Activated naive CD4-positive, alpha-beta T cell (primary cell): Measurements from ENCODE around the gene ARHGAP45.
A peak's percentile ranks its signal among the peaks of the same experiment; 100 is the strongest.

Experiments used
- DNase-seq, 4 experiments: peaks; one replicate each; lab custom pipeline; 2025; lab: John Stamatoyannopoulos, UW

ARHGAP45 gene

GRCh38 chr19:1039646-1040475 lies 27.1 kb upstream of the ARHGAP45 start, which contains the start of gene ABCA7:
ABCA7 (plus strand) TSS chr19:1040107; CDS start chr19:1041362, 1,255 bp downstream.
- DNase-seq, result peak; percentile 96 to 99 (median 99)

GRCh38 chr19:1040476-1041271 lies 26.3 kb upstream of the ARHGAP45 start:
- DNase-seq, result peak; percentile 54 to 84 (median 78)

GRCh38 chr19:1041272-1041834 lies 25.6 kb upstream of the ARHGAP45 start:
- no peak for DNase-seq

GRCh38 chr19:1041835-1042685 lies 24.9 kb upstream of the ARHGAP45 start:
- no peak for DNase-seq

- no peak for DNase-seq
These were observed 24.1 kb upstream of the ARHGAP45 start for GRCh38 chr19:1042689-1043511.

GRCh38 chr19:1045247-1045603 lies 21.7 kb upstream of the ARHGAP45 start:
- peak in 1 of 4 experiments; percentile 41 for DNase-seq

- DNase-seq, result no peak
These were observed 20.8 kb upstream of the ARHGAP45 start for GRCh38 chr19:1046117-1046626.

- DNase-seq, result no peak
These were observed 19.9 kb upstream of the ARHGAP45 start for GRCh38 chr19:1046836-1047695.

- no peak for DNase-seq
These were observed 19.2 kb upstream of the ARHGAP45 start for GRCh38 chr19:1047696-1048147.

- no peak for DNase-seq
These were observed 17.9 kb upstream of the ARHGAP45 start for GRCh38 chr19:1049106-1049505.

GRCh38 chr19:1049800-1050199 lies 17.2 kb upstream of the ARHGAP45 start:
- DNase-seq, result no peak

- DNase-seq, result no peak
These were observed 15.8 kb upstream of the ARHGAP45 start for GRCh38 chr19:1050989-1051788.

- no peak for DNase-seq
These were observed 15.2 kb upstream of the ARHGAP45 start for GRCh38 chr19:1051791-1052190.

- DNase-seq, result no peak
These were observed 14.5 kb upstream of the ARHGAP45 start for GRCh38 chr19:1052349-1052975.

- DNase-seq, result no peak
These were observed 13.5 kb upstream of the ARHGAP45 start for GRCh38 chr19:1053176-1054101.

- no peak for DNase-seq
These were observed 12.6 kb upstream of the ARHGAP45 start for GRCh38 chr19:1054102-1055027.
